Esophagus muscularis mucosa (tissue), 3 donors: Measurements from ENCODE around the gene IER5.
"Not testable (repeated sequence)": the region's sequence is repeated elsewhere in the genome, so short reads cannot be mapped to it uniquely, and the experiment has no call there.

Experiments used
- CTCF ChIP-seq, 3 experiments: fragments of 200-600 bp in 2 of 3; fragments of 450-650 bp in 1 of 3; sonication (generic) in 2 of 3; IDR thresholded peaks; one replicate each; pipeline ENCODE4 v1.5.1; 2017 to 2019; ENCODE audit warnings: antibody characterized with exemption in 3 of 3, mild to moderate bottlenecking in 2 of 3, moderate library complexity in 1 of 3
- POLR2A ChIP-seq: fragments of 450-650 bp; IDR thresholded peaks from one replicate; pipeline ENCODE4 v1.6.1; 2017; ENCODE audit warnings: antibody characterized with exemption, moderate library complexity, mild to moderate bottlenecking, low read depth

- not testable (repeated sequence) for TF ChIP-seq CTCF (IDR thresholded peaks at IDR 0.05); POLR2A
These were observed 42.6 kb upstream of the IER5 start for GRCh38 chr1:181045946-181046345.
